Skeletal muscle cell (primary cell): ENCODE measurements around the gene ZNF649.
"Not testable (repeated sequence)": the region's sequence is repeated elsewhere in the genome, so short reads cannot be mapped to it uniquely, and the experiment has no call there.

Source experiments
- DNase-seq: peaks from one replicate; pipeline ENCODE4 v3.0.0-alpha.2; 2010; ENCODE audit warnings: low read depth
- H3K4me3 ChIP-seq: 2 replicates; pipeline ENCODE4 v1.5.1; 2011; ENCODE audit warnings: low read depth, mild to moderate bottlenecking, control low read depth, low read length, moderate library complexity

Gene ZNF649

DNA sequence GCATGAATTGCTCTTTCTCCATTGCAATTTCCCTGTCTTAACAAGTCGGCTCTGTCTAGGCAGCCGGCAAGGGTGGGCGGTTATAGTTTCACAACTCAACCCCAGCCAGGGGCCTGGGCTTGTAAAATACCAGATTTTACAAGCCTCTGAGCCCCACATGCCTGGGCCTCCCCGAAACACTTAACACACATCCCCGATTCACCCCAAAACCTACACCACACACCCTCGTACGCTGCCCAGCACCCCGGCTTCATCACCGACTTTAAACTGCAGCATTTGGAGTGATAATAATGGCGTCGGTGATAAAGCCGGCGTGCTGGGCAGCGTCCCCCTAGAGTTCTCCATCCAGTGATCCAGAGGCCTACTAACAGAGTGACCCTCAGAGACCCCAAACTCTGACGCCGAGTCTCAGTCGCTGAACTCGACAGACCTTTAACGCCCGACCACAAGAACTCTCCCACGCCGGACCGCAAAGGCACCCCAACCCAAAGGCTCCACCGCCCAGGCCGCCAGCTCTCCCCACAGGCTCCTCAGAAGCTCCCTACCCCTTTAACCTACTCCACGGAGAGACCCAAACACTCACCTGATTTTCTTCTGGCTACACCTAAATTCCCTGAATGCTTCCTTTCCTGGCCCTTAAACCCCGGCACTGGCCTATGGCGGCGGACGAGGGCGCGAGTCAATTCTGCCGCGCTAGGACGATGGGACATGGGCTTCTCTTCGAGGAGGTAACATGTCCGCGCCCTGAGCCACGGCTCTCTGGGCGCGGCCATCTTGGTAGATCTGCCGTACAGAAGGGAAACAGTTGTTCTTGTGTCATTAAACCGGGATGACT is at the start of gene ZNF649:
Gene ZNF649 (minus strand): TSS at position 687 of the 835 bp plus-strand sequence. CDS start 4,910 bp downstream, outside the sequence.
- DNase-seq = peak; percentile 56

DNA sequence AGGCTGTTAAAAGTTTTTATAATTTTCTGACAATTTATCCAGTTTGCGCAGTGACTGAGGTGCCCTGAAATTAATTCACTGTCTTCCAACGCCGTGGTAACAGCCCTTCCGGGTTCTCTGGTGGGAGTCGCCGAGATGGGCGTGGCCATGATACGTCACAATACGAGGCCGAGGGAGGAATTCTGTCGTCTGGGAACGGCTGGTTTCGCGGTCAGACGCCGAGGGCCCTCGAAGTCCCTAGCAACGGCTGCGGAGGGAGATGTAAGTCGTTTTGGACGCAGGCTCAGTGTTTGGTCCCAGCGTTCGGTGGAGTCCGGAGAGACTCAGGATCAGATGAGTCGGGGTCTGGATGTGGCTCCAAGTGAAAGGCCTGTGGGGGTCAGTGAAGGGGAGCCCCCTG is 44.2 kb upstream of the ZNF649 start:
- H3K4me3 ChIP-seq = peak overlapping the region; percentile 47
- DNase-seq = peak; percentile 12

More for the DNA sequence above, at the start of gene ZNF649:
- peak within 1 kb of the TSS; percentile 88 for H3K4me3 ChIP-seq

DNA sequence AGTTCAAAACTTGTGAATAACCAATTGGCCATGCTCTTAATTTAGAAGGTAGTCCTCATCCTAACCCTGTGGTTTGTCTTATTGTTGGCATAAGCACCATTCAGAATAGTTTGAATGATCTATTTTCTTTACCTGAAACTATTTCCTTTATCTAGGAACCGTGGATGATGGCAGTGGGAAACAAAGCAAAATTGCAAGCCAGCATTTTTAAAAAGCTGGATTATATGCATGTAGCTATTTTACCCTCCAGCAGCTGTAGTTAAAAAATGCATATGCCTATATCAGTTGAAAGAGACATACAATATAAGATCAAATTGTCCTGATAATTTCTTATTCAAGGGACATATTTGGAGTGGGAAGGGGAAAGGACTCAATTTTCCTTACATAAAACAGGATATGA is 41.8 kb upstream of the ZNF649 start:
- no peak for DNase-seq
- no peak overlapping the region for H3K4me3 ChIP-seq

DNA sequence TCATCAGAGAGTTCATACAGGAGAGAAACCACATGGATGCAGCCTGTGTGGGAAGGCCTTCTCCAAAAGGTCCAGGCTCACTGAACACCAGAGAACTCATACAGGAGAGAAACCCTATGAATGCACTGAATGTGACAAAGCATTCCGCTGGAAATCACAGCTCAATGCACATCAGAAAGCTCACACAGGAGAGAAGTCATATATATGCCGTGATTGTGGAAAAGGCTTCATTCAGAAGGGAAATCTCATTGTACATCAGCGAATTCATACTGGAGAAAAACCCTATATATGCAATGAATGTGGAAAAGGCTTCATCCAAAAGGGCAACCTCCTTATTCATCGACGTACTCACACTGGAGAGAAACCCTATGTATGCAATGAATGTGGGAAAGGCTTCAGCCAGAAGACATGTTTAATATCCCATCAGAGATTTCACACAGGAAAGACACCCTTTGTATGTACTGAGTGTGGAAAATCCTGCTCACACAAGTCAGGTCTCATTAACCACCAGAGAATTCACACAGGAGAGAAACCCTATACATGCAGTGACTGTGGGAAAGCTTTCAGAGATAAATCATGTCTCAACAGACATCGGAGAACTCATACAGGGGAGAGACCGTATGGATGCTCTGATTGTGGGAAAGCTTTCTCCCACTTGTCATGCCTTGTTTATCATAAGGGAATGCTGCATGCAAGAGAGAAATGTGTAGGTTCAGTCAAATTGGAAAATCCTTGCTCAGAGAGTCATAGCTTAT is 40.2 kb upstream of the ZNF649 start:
- no peak overlapping the region for H3K4me3 ChIP-seq
- no peak for DNase-seq

DNA sequence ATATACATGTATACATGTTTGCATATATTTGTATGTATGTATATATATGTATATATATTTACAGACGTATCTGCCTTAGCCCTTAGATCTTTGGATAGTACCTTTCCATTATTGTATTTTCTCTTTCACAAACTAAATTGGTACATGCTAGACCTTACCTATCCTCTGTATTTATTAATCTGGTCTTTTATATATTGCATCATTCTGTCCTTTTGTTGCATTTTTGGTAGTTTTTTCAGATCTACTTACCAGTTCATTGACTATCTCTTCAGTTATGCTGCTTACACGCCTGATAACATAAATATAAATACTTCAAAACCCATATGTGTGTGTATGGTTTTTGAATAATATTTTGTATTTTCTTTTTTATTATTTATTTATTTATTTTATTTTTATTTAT is 34.1 kb upstream of the ZNF649 start:
- DNase-seq = no peak
- H3K4me3 ChIP-seq = no peak overlapping the region

DNA sequence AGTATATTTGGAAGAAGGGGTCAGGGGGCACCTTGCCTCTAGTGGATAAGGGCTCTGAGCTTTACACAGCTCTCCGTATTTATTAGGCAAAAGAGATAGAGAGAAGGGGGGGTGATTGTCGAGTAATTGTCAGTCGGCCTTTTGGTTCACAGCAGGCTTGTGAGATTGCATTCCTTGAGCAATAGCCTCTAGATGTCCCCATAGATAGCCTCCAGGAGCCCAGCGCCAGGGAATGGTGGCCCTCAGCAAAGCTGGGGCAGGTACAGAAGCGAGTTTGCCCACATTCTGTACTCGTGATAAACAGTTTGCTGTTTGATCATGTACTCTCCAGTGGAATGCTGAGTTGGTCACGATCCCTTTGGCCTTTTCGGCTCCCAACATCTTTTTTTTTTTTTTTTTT is 27.1 kb upstream of the ZNF649 start:
- no peak for DNase-seq
- no peak overlapping the region for H3K4me3 ChIP-seq

DNA sequence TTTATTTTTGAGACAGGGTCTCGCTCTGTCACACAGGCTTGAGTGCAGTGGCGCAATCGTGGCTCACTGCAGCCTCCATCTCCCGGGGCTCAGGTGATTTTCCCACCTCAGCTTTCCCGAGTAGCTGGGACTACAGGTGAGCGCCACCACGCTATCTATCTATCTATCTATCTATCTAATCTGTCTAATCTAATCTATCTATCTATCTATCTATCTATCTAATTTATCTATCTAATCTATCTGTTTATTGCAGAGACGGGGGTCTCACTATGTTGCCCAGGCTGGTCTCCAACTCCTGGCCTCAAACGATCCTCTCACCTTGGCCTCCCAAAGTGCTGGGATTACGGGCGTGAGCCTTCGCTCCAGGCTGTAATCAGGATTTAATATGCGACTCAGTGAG is 23.0 kb upstream of the ZNF649 start:
- DNase-seq = no peak
- peak overlapping the region; percentile 87 for H3K4me3 ChIP-seq

DNA sequence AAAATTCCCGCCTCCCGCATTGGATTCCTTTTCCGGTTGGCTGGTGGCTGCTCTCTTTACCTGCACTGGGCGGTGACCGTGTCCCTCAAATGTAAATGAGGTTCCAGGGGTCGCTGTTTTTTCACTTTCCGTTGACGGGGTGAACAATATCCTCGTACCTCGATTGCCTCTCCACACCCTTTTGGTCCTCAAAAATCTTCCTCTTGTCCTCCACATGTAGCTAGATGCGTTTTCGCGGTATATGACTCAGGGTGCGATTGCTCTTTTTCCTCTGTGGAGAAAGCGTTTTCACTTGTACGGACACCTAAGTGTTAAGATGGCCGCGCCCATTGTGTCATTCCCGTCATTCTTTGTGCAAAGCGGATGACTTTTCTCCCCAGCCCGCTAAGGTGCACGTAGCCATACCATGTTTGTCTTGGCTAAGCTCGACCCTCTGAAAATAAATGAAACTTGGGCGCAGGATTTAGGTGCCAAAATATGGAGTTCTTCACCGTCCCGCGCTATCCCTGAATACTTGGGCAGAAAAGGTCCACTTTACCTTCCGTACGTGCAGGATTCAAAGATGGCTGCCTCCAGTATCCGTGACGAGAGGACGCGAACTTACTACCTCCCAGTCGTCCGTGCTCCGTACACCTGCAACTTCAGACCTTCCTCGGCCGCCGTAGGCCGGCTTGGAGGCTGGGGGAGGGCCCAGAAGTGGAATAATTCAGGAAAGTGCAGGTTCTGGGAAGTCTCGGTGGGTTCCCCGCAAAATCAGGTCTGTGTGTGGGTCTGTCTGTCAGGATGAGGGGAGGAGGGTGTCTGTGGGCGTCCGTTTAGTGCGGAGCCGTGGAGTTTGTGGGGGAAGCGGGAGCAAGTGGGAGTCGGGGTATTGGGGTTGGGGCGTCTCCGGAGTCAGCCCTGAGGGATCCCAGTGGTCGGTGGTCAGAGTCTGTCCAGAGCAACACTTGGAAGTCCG is 22.2 kb upstream of the ZNF649 start, which contains the start of gene ZNF613:
Gene ZNF613 (plus strand): TSS at position 689 of the 958 bp plus-strand sequence. CDS start 8,749 bp downstream, outside the sequence.
- peak within 1 kb of the TSS; percentile 87 for H3K4me3 ChIP-seq
- DNase-seq = peak; percentile 84

DNA sequence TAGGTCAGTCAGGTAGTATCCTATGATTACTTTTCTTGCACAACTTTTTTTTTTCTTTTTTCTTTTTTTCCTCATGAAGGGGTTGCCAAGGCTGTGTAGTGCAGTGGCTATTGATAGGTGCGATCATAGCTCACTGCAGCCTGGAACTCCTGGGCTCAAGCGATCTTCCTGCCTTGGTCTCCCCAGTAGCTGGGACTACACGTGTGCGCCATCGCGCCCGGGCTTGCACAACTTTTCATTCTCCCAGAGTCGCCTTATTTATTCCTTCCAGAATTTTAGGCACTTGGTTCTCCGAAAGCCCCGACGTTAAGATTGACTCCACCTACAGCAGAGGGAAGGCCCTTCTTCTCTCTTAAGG is 21.6 kb upstream of the ZNF649 start:
- DNase-seq = no peak

DNA sequence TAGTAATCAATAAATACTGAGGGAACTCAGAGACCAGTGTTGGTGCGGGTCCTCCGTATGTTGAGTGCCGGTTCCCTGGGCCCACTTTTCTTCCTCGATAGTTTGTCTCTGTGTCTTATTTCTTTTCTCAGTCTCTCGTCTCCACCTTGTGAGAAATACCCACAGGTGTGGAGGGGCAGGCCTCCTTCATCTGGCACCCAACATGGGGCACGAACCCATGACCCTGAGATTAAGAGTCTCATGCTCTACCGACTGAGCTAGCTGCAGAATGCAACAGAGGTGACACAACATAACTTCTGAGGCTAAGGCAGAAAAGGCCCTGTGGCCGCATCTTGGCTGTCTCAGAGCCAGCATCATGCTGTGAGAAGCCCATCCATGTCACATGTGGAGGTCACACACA is 17.1 kb upstream of the ZNF649 start:
- DNase-seq = no peak
- H3K4me3 ChIP-seq = no peak overlapping the region

More for the DNA sequence above, 21.6 kb upstream of the ZNF649 start:
- H3K4me3 ChIP-seq = peak overlapping the region; percentile 87

DNA sequence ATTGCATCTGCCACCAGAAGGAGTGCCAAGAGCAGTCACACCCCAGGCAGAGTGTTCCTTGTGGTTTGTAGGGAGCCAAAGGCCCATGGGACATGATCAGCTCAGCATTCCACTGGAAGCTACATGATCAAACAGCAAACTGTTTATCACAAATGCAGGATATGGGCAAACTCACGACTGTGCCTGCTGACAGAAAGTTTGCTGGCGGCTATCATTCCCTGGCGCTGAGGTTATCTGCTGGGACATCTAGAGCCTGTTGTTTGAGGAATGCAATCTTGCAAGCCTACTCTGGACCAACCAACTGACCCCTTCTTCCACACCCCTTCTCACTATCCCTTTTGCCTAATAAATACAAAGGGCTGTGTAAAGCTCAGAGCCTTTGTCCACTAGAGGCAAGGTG is 14.8 kb upstream of the ZNF649 start:
- no peak for DNase-seq
- H3K4me3 ChIP-seq = no peak overlapping the region

DNA sequence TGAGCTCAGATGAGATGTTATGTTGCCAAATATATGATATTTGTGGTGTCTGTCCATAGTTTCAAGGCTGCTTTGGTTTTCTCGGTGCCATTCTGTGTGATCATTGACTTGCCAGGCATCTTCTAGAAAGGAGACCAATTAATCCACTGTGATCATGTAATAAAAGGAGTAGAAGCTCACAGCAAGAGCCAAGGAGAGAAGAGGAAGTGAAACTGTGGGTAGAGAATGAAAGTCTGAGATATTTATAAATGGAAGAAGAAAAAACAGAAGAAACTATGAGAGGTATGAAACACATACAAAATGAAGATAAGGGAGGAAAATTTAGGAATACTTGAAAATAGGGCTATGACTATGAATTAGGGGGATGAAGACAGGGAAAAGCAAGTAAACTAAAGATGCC is 11.3 kb upstream of the ZNF649 start:
- DNase-seq = no peak
- no peak overlapping the region for H3K4me3 ChIP-seq

DNA sequence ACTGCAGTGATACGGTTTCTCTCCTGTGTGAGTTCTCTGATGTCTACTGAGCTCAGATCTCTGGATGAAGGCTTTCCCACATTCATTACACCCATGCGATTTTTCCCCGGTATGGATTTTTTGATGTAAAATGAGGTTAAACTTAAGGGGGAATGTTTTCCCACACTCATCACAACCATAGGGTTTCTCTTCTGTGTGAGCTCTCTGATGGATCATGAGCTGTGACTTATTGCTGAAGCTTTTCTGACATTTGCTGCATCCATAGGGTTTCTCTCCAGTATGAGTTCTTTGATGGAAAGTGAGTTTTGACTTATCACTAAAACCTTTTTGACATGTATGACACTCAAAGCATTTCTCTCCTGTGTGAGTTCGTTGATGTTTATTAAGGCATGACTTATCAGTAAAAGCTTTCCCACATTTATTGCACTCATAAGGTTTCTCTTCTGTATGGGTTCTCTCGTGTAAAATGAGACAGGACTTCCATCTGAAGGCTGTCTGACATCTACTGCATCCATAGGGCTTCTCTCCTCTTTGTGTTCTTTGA is 10.6 kb upstream of the ZNF649 start:
- no peak overlapping the region for H3K4me3 ChIP-seq

DNA sequence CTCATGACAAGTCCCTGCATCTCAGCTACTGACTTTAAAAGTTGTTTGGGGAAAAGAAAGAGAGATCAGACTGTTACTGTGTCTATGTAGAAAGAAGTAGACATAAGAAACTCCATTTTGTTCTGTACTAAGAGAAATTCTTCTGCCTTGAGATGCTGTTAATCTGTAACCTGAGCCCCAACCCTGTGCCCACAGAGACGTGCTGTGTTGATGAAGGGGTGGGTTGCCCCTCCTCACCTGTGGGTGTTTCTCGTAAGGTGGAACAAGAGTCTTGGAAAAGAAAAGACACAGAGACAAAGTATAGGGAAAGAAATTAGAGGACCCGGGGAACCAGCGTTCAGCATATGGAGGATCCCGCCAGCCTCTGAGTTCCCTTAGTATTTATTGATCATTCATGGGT is 3.2 kb upstream of the ZNF649 start:
- H3K4me3 ChIP-seq = not testable (repeated sequence)

More for the DNA sequence above, 10.6 kb upstream of the ZNF649 start:
- DNase-seq = no peak

DNA sequence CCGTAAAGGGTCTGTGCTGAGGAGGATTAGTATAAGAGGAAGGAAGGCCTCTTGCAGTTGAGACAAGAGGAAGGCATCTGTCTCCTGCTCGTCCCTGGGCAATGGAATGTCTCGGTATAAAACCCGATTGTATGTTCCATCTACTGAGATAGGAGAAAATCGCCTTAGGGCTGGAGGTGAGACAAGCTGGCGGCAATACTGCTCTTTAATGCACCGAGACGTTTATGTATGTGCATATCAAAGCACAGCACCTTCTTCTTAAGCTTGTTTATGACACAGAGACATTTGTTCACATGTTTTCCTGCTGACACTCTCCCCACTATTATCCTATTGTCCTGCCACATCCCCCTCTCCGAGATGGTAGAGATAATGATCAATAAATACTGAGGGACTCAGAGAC is 1.3 kb upstream of the ZNF649 start:
- H3K4me3 ChIP-seq, DNase-seq: not testable (repeated sequence)

More for the DNA sequence above, 3.2 kb upstream of the ZNF649 start:
- not testable (repeated sequence) for DNase-seq

DNA sequence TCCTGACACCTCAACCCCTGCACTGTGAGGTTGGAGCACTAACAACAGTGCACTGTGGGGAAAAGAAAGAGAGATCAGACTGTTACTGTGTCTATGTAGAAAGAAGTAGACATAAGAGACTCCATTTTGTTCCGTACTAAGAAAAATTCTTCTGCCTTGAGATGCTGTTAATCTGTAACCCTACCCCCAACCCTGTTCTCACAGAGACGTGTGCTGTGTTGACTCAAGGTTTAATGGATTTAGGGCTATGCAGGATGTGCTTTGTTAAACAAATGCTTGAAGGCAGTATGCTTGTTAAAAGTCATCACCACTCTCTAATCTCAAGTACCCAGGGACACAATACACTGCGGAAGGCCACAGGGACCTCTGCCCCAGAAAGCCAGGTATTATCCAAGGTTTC is 822 bp upstream of the ZNF649 start:
- DNase-seq, H3K4me3 ChIP-seq: not testable (repeated sequence)

DNA sequence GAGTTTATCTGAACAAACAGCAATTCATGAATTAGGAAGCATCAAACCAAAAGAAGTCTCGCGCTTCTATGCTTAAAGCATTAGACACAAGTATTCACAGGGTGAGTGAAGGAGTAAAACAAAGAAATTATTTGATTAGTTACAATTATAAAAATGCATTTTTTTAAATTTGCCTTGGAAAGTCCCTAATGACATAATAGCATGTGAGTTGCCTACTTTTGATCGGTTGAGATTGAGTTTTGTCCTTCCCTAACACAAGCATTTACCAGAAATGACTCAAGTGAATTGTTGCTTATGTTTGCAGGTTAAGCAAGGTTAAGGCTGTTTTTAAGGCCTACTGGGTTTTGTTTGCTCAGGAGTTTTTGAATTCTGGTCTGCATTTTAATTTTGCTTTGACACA is 389 bp upstream of the ZNF649 start:
- H3K4me3 ChIP-seq = peak overlapping the region; percentile 88
- no peak for DNase-seq

DNA sequence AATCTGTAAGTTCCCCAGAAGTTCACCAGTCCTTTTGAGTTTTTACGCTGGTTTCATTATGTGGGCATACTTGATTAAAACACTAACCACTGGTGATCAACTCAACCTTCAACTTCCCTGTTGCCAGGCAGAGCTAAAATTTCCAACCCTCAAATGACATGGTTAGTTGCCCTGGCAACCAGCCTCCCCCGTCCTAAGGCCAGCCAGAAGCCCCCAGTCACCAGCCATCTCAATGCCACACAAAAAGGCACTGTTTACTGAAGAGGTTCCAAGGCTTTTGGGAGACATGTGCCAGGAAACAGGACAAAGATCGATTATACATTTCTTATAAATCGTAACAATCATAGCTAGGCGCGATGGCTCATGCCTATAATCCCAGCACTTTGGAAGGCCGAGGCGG is 1.6 kb downstream of the ZNF649 start:
- no peak for DNase-seq
- H3K4me3 ChIP-seq = no peak overlapping the region

DNA sequence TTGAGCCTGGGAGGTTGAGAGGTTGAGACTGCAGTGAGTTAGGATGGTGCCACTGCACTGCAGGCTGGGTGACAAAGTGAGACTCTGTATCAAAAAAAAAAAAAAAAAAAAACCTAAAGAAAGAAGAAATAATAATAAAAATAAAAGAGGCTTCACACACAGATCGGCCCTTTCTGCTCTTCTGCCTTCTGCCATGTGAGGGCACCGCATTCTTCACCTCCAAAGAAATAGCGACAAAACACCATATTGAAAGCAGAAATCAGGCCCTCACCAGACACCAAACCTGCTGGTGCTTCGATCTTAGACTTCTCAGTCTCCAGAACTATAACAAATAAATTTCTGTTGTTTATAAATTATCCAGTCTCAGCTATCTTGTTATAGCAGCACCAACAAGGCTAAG is 3.0 kb downstream of the ZNF649 start:
- DNase-seq = no peak
- no peak overlapping the region for H3K4me3 ChIP-seq
